A673 (cell line): ENCODE measurements around the gene RAB36. TPM values are rescaled to one million over a fixed set of nuclear protein-coding genes. Genes with fewer than 3 reads are reported as not detected.
A peak's percentile ranks its signal among the peaks of the same experiment; 100 is the strongest.

Source experiments
- BruUV-seq: library from RNA; stranded (reverse); fragments of 400-500 nt; replicated peaks from 2 replicates; lab custom pipeline; 2021; lab: Mats Ljungman, UMichigan
- CTCF ChIA-PET: fragments of 300-600 bp; sonication (Branson Sonifier 250); formaldehyde crosslinking; loops from one replicate; lab custom pipeline; 2022; ENCODE audit warnings: antibody characterized with exemption; lab: Charles Lee
- POLR2A ChIA-PET: fragments of 300-600 bp; sonication (Branson Sonifier 250); formaldehyde crosslinking; loops from one replicate; lab custom pipeline; 2022; ENCODE audit warnings: antibody characterized with exemption; ENCODE audit not compliant: low non-redundant PET; lab: Charles Lee
- DNase-seq: peaks from one replicate; pipeline ENCODE4 v3.0.0-alpha.2; 2015; ENCODE audit warnings: low spot score
- H3K27ac ChIP-seq: fragments of 200-600 bp; sonication (generic); 2 replicates; pipeline ENCODE4 v1.5.1; 2016; ENCODE audit warnings: mixed run types, low read depth, mild to moderate bottlenecking, mixed read lengths, antibody characterized with exemption, low read length; ENCODE audit not compliant: poor library complexity, severe bottlenecking
- H3K27me3 ChIP-seq: fragments of 200-600 bp; sonication (generic); replicated peaks from 2 replicates; pipeline ENCODE4 v1.6.1; 2017; ENCODE audit warnings: mixed run types, low read depth, mild to moderate bottlenecking, mixed read lengths, antibody characterized with exemption, low read length; ENCODE audit not compliant: insufficient read depth, poor library complexity
- H3K36me3 ChIP-seq: fragments of 200-600 bp; sonication (generic); 2 replicates; pipeline ENCODE4 v1.6.1; 2016; ENCODE audit warnings: mixed run types, mild to moderate bottlenecking, mixed read lengths, antibody characterized with exemption, low read length; ENCODE audit not compliant: insufficient read depth, poor library complexity, severe bottlenecking
- H3K4me1 ChIP-seq: fragments of 200-600 bp; sonication (generic); 2 replicates; pipeline ENCODE4 v1.6.1; 2017; ENCODE audit warnings: mixed run types, mild to moderate bottlenecking, mixed read lengths, antibody characterized with exemption, low read length; ENCODE audit not compliant: insufficient read depth, poor library complexity, severe bottlenecking
- H3K4me3 ChIP-seq: fragments of 200-600 bp; sonication (generic); 2 replicates; pipeline ENCODE4 v1.5.1; 2016; ENCODE audit warnings: low read depth, mixed run types, mild to moderate bottlenecking, mixed read lengths, low read length; ENCODE audit not compliant: poor library complexity, severe bottlenecking
- H3K9me3 ChIP-seq: fragments of 200-600 bp; sonication (generic); 2 replicates; pipeline ENCODE4 v1.6.1; 2016; ENCODE audit warnings: mixed run types, low read depth, mild to moderate bottlenecking, mixed read lengths, antibody characterized with exemption, low read length; ENCODE audit not compliant: poor library complexity, severe bottlenecking
- CTCF ChIP-seq: fragments of 300-800, 200-600 bp; sonication (generic); conservative IDR thresholded peaks from 2 replicates; pipeline ENCODE4 v1.5.1; 2017; ENCODE audit warnings: low read depth, mild to moderate bottlenecking, antibody characterized with exemption, low read length, moderate library complexity, mixed read lengths
- EZH2 ChIP-seq: fragments of 200-600 bp; sonication (generic); IDR thresholded peaks from 2 replicates; pipeline ENCODE4 v1.6.1; 2017; ENCODE audit warnings: borderline replicate concordance, low read depth, mild to moderate bottlenecking, mixed read lengths, antibody characterized with exemption, low read length; ENCODE audit not compliant: poor library complexity, severe bottlenecking
- intact Hi-C: fragments of 100-400 bp; cut with micrococcal nuclease; formaldehyde crosslinking; loops from one replicate; pipeline ENCODE4 v1.10.0; 2022; ENCODE audit not compliant: unreplicated experiment
- total RNA-seq: library from RNA; stranded (reverse); gene quantifications from 2 replicates; pipeline ENCODE4 v1.2.3, GENCODE V29; 2021

RAB36 gene
- total RNA-seq, 1 experiment from 2014 or later, result 4.1 TPM

- no TSS peak for BruUV-seq
- POLR2A ChIA-PET, result no interaction called here
- TF ChIP-seq CTCF, result no peak
- TF ChIP-seq EZH2, result no peak
- H3K36me3 ChIP-seq, result no peaks in the 10 kb centered on the region
- intact Hi-C loops, result no loop called here
- H3K27me3 ChIP-seq, result no peaks in the 10 kb centered on the region
- H3K9me3 ChIP-seq, result no peaks in the 10 kb centered on the region
- no peak for DNase-seq
- no peak overlapping the region for H3K4me3 ChIP-seq
- H3K27ac ChIP-seq, result no peak overlapping the region
- H3K4me1 ChIP-seq, result peaks cover 6% of the 10 kb centered on the region
- CTCF ChIA-PET, result no interaction called here
Measured at GRCh38 chr22:23098230-23098705, 47.0 kb upstream of the RAB36 start.

GRCh38 chr22:23098718-23099530, 46.4 kb upstream of the RAB36 start:
- Histone ChIP-seq H3K36me3 (no peaks in the 10 kb centered on the region), H3K4me3 (no peak overlapping the region), H3K27me3 (no peaks in the 10 kb centered on the region), H3K27ac (no peak overlapping the region), H3K9me3 (no peaks in the 10 kb centered on the region), H3K4me1 (peaks cover 6% of the 10 kb centered on the region)
- no peak for TF ChIP-seq CTCF
- no peak for TF ChIP-seq EZH2
- no TSS peak for BruUV-seq
- POLR2A ChIA-PET, result no interaction called here
- CTCF ChIA-PET, result no interaction called here
- peak; percentile 50 for DNase-seq
- intact Hi-C loops, result no loop called here

GRCh38 chr22:23099531-23099804, 45.8 kb upstream of the RAB36 start:
- H3K9me3 ChIP-seq, result no peaks in the 10 kb centered on the region
- H3K27ac ChIP-seq, result no peak overlapping the region
- no peaks in the 10 kb centered on the region for H3K36me3 ChIP-seq
- H3K27me3 ChIP-seq, result no peaks in the 10 kb centered on the region
- CTCF ChIA-PET, result no interaction called here
- intact Hi-C loops, result no loop called here
- DNase-seq, result no peak
- no TSS peak for BruUV-seq
- TF ChIP-seq CTCF (no peak), EZH2 (no peak)
- no peak overlapping the region for H3K4me3 ChIP-seq
- POLR2A ChIA-PET, result no interaction called here
- peaks cover 6% of the 10 kb centered on the region for H3K4me1 ChIP-seq
